Measurements from ENCODE around the gene CCDC106.

GRCh38 chr19:55663846-55664536 lies 16.0 kb downstream of the CCDC106 start:
- TF ChIP-seq CTCF (IDR thresholded peaks at IDR 0.05) (no peak), POLR2AphosphoS5 (IDR thresholded peaks at IDR 0.05; ENCODE audit: low read depth, low read length) (no peak), TCF7L2 (IDR thresholded peaks at IDR 0.05; ENCODE audit: low read depth, low read length) (no peak), REST (IDR thresholded peaks at IDR 0.05; ENCODE audit: insufficient read depth in 1 of 2, low read depth in 2 of 2, low read length in 1 of 2) (no peak)
